COLO829 (cell line): ENCODE data around the gene FAM222A.
A peak's percentile ranks its signal among the peaks of the same experiment; 100 is the strongest.
"Not testable (repeated sequence)": the region's sequence is repeated elsewhere in the genome, so short reads cannot be mapped to it uniquely, and the experiment has no call there.

Source experiments
- DNase-seq: peaks from one replicate; pipeline ENCODE4 v3.0.0; 2012; ENCODE audit warnings: low spot score

The FAM222A gene

DNA sequence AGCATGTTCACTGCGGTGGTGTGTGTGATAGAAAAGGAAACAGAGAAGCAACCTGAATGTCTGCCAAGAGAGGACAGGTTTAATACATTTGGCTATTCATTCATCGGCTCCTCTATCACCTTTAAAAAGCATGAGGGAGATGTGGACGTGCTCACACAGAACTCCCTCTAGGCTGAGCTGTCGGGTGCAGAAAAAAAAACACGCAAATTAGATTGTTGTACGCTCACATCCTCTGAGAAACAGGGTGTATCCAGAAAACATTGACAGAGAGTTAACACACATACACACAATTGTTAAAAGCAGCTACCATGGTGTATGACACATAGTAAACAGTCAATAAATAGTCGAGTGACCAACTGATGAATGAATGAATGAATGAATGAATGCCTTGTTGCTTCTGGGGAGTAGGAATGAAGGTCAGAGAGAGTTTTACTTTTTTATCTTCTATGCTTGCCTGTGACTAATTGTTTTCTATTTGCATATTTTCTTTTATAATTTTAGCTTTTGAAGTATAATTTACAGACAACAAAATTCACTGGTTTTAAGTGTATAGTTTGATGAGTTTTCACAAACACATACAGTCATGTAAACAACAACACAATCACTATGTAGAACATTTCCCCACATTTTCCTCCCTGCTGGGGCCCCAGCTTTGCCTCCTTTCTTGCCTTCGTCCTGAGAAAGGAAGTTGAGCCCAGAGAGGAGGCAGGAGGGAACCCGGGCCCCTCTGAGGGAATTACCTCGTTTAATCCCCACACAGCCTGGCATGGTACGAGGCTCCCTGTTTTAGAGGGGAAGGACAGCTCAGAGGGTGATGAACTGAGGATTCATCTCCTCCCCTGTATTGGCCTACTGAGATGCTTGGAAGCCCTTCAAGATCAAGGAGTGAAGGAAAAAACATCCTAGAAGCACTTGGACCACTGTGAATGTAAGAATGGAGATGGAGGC is 19.7 kb upstream of the FAM222A start:
- no peak for DNase-seq

GRCh38 chr12:109694629-109695028 is 19.0 kb upstream of the FAM222A start:
- not testable (repeated sequence) for DNase-seq

DNA sequence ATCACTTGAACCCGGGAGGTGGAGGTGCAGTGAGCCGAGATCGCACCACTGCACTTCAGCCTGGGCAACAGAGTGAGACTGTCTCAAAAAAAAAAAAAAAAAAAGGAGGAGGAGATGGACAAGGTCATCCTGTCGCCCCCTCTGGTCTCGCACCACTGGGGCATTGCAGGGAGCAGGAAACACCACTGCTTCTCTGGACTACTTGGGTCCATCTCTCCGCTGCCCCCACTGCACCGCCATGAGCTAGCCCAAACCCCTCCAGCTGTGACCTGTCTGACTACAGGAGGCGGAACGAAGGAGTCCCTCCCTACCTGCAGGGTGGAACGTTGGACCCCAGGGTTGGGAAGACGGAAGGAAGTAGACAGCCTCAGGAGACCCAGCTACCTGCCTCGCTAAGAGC is 18.2 kb upstream of the FAM222A start:
- DNase-seq = no peak

- DNase-seq = peak; percentile 27
These were observed 17.6 kb upstream of the FAM222A start for GRCh38 chr12:109695961-109696461.

DNA sequence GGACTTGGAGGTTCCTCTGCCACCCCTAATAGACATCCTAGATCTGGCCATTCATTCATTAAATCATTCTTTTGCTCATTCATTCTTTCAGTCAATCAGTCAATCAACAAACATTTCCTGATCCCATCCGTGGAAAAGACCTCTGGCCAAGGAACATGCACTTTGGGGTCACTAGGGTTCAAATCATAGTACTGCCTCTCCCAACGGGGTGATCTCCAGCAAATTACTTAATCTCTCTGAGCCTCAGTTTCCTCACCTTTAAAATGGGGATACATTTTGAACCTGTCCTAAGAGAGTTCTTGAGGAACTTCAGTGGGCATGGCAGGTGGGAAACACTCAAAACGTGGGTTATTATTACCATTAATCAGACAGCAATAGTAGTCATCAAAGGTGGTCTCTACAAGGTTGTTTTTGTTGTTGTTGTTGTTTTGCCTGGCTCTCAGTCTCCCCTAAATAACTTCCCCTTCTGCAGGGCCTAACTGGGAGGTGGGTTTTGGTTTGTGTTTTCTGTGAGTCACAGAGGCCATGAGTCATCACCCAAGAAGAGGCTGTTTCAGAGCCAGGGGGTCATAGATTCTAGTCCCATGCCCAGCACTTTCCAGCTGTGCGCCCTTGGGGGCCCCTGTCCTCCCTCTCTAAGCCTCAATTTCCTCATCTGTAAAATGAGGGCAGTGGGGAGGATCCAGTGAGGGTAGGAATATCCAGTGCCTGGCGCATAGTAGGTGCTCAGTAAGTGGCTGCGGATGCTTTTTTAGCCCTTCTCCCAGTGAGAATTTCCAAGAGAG is 16.9 kb upstream of the FAM222A start:
- peak; percentile 40 for DNase-seq

DNA sequence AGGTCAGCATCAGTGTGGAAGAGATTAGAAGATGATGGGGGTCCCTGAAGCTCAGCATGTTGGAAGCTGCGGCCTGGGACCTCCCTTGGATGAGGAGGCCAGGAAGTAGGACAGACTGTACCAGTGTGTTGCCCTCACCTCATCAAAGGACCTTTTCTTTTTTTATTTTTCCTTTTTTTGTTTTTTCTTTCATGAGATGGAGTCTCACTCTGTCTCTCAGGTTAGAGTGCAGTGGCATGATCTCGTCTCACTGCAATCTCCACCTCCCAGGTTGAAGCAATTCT is 16.4 kb upstream of the FAM222A start:
- no peak for DNase-seq

- no peak for DNase-seq
These were observed 15.7 kb upstream of the FAM222A start for GRCh38 chr12:109697877-109698468.

DNA sequence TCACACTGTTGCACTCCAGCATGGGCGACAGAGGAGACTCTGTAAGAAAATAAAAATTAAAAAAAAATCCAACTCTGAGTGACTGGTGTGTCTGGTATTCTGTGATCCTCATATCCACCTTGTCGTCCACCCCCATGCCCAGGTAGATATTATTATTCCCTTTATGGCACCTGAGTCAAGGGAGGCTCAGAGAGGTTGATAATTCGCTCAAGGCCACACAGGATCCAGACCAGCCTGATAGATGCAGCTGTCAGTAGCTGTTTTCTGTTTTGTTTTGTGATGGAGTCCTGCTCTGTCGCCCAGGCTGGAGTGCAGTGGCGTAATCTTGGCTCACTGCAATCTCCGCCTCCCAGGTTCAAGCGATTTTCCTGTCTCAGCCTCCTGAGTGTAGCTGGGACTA is 14.8 kb upstream of the FAM222A start:
- no peak for DNase-seq

DNA sequence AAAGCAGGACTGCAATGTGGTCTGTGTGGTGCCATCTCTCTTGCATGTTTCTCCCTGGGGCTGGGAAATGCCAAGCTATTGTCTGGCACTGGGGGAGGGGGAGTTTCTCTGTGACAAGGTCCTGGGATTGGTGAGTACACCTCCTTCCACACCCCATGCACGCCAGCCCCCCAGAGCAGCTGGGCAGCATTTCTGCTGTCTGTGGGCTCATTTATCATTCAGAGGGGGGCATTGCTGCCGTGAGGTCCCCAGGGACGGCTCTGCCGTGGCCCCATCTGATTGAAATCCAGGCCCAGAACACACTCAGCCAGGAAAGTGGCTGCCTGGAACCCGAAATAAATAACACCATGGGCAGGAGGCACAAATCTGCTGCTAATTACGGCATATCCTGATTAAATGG is 12.6 kb upstream of the FAM222A start:
- no peak for DNase-seq

- DNase-seq = no peak
These were observed 11.3 kb upstream of the FAM222A start for GRCh38 chr12:109702111-109702841.

DNA sequence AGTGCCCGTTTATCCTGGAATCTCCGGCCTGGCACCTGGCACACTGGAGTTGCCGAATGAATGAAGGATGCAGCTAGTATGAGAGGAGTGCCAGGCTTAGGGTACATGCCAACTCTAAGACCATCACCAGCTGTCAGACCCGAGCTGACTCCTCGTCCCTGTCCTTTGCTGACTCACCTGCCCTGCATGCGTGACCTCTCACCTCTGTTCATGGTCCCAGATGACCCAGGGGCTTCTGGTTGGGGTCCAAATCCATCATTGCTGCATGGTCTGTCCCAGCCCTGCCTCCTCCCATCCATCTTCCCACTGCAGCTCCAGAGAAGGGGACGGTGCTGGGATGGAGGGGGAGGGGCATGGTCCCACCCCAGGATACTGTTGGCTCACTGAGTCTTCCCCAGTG is 9.9 kb upstream of the FAM222A start:
- DNase-seq = no peak

GRCh38 chr12:109704371-109705098 is 9.1 kb upstream of the FAM222A start:
- no peak for DNase-seq

DNA sequence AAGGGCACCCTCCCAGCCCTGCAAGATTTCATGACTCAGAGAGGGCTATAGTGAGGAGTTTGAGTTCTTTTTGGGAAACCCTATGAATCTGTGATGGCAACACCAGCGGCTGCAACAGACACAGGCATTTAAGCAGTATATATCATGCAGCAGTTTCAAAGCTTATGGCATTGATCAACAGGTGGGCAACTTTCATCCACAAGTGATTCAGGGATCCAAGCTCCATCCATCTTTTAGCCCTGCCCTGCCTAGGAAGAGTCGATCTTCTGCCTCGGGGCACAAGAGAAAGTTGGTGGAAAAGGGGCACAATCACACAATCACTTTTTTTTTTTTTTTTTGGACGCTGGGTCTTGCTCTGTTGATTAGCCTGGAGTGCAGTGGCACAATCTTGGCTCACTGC is 8.3 kb upstream of the FAM222A start:
- DNase-seq = no peak

DNA sequence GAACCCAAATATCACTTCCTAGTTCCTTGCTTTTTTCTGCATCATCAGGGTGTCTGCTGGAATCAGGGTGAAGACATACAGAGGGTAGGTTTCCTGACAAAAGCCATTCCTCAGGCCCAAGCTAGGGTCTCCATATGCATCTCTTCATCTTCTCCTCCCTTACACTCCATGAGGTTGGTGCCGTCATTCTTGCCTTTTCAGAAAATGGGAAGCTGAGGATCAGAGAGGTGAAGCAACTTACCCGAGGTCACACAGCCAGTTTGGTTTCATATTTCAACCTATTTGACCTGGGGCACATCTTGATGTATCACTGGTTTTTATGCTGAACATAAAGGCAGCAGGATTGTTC is 7.3 kb upstream of the FAM222A start:
- no peak for DNase-seq

- DNase-seq = no peak
These were observed 6.7 kb upstream of the FAM222A start for GRCh38 chr12:109706747-109707469.

DNA sequence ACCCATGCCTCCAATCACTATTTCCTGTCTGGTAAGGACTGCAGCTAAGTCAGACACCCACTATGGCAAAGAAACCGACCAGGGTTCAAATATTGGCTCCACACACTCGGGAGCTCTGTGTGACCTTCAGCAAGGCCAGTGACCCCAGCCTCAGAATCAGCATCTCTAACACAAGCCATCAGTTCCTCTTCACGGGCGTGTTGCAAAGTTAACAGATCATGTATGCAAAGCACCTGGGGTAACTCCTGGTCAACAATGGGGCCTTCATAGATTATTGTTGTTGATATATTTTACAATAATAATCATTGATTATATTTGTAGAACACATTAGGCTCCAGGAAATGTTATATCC is 6.2 kb upstream of the FAM222A start:
- no peak for DNase-seq

DNA sequence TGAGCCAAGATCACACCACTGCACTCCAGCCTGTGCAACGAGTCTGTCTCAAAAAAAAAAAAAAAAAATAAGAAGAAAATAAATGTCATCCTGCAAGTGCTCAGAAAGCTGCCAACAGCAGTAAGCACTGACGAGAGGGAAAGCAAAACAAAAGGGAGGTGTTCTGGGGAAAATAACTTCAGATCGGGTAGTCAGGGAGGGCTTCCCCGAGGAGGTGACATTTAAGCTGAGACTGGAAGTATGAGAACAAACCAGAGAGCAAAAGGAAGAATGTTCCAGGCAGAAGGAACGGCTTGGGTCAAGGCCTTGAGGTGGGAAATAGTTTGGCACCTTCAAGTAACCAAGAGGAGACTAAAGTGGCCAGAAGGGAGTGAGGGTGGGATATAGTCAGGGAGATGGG is 4.7 kb upstream of the FAM222A start:
- no peak for DNase-seq

DNA sequence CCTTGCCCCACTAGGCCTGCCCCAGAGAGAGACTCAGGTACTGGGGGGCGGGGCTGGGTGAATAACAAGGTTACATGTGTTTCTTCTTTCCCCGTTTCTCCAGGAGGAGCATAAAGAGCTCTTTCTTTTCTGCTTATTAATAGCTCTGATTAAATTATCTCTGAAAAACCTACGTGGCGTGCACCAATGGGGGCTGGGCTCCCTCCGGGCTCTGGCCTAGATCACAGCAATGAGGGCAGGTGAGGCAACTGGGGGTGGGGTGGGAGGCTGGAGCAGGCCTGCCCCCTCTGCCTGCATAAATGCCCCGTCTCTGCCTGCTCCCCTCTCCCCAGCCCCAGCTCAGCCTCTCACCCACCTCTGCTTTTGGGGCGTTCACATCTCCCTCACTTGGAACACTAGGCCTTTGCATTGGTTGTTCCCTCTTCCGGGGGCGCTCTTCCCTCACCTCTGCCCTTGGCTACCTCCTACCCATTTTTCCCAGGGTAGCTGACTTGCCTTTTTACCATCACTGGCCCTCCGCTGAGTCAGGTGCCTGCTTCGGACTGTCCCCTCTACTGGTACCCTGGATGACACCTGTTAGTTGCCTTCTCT is 4.1 kb upstream of the FAM222A start:
- DNase-seq = peak; percentile 72

GRCh38 chr12:109710205-109710746 is 3.3 kb upstream of the FAM222A start:
- no peak for DNase-seq
